Nephron (organoid): Measurements from ENCODE around the gene PACSIN2.

Experiments
- H3K27ac Mint-ChIP-seq, 3 experiments: 2 replicates each; pipeline ENCODE4 v1.8.0; 2020; ENCODE audit warnings: mixed read lengths in 3 of 3, mild to moderate bottlenecking in 2 of 3, moderate library complexity in 1 of 3
- H3K27me3 Mint-ChIP-seq: 2 replicates; pipeline ENCODE4 v1.8.0; 2021; ENCODE audit warnings: low read depth, mild to moderate bottlenecking, moderate library complexity, mixed read lengths
- H3K36me3 Mint-ChIP-seq: 2 replicates; pipeline ENCODE4 v1.8.0; 2020; ENCODE audit warnings: low read depth, mixed read lengths
- H3K4me1 Mint-ChIP-seq: 2 replicates; pipeline ENCODE4 v1.8.0; 2020; ENCODE audit warnings: mixed read lengths
- H3K4me3 Mint-ChIP-seq, 3 experiments: 2 replicates each; pipeline ENCODE4 v1.8.0; 2020; ENCODE audit warnings: mild to moderate bottlenecking in 3 of 3, mixed read lengths in 3 of 3, moderate library complexity in 2 of 3
- H3K9me3 Mint-ChIP-seq: 2 replicates; pipeline ENCODE4 v1.8.0; 2020; ENCODE audit warnings: mixed read lengths
- TF ChIP-seq, protein P1 (sequence below), 3 experiments: fragments of 200-600 bp; sonication (generic); IDR thresholded peaks; one replicate each; pipeline ENCODE4 v1.5.0; 2021; ENCODE audit warnings: antibody characterized with exemption in 3 of 3; ENCODE audit not compliant: unreplicated experiment in 3 of 3

The PACSIN2 gene

DNA sequence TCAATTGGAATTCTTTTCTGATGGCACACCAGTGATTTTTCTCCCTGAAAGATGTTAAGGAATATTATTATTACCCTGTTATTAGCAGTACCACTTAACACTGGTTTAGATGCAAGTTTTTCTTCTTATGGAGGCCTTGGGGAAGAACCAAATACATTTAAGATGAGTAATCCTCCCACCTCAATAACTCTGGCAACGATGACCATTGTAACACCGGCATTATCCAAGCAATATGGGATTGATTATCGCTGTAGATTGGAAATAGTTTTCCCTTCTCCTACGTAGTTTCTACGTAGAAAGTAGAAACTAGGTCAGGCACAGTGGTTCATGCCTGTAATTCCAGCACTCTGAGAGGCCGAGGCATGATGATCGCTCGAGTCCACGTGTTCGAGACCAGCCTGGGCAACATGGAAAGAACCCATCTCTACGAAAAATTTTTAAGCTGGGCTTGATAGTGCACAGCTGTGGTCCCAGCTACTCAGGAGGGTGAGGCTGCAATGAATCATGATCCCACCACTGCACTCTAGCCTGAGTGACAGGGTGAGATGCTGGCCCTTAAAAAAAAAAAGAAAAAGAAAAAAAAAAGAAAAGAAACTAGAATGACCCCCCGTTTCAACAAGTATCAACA is 45.5 kb downstream of the PACSIN2 start:
- Mint-ChIP-seq H3K9me3 (peaks cover 3% of the 10 kb centered on the region), H3K4me1 (peaks cover 50% of the 10 kb centered on the region), H3K27me3 (no peaks in the 10 kb centered on the region), H3K36me3 (peaks cover 57% of the 10 kb centered on the region), H3K4me3 (no peak overlapping the region), H3K27ac (no peak overlapping the region)
- TF ChIP-seq, protein P1, sequence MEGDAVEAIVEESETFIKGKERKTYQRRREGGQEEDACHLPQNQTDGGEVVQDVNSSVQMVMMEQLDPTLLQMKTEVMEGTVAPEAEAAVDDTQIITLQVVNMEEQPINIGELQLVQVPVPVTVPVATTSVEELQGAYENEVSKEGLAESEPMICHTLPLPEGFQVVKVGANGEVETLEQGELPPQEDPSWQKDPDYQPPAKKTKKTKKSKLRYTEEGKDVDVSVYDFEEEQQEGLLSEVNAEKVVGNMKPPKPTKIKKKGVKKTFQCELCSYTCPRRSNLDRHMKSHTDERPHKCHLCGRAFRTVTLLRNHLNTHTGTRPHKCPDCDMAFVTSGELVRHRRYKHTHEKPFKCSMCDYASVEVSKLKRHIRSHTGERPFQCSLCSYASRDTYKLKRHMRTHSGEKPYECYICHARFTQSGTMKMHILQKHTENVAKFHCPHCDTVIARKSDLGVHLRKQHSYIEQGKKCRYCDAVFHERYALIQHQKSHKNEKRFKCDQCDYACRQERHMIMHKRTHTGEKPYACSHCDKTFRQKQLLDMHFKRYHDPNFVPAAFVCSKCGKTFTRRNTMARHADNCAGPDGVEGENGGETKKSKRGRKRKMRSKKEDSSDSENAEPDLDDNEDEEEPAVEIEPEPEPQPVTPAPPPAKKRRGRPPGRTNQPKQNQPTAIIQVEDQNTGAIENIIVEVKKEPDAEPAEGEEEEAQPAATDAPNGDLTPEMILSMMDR (IDR thresholded peaks at IDR 0.05; ENCODE audit: unreplicated experiment in 3 of 3) = no peak

DNA sequence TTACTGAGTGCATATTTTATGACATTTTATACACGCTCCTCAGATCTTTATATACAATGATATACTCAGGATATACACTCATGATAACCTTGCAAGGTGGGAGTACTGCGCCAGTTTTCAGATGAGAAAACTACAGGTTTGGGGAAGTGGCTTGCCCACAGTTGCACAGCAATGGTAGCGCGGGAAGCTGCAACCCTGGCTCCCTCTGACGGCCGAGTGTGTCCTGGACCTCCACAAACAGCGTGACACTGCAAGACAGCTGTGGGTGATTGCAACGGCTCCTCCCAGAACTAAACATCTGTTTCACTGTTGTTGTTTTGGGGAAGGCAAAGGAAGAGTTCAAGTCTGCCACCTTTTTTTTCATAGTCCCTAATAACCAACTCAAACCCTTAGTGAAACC is 47.0 kb downstream of the PACSIN2 start:
- TF ChIP-seq, protein P1 (IDR thresholded peaks at IDR 0.05; ENCODE audit: unreplicated experiment in 3 of 3) = no peak
- Mint-ChIP-seq H3K4me1 (peaks cover 51% of the 10 kb centered on the region), H3K36me3 (peaks cover 63% of the 10 kb centered on the region)

DNA sequence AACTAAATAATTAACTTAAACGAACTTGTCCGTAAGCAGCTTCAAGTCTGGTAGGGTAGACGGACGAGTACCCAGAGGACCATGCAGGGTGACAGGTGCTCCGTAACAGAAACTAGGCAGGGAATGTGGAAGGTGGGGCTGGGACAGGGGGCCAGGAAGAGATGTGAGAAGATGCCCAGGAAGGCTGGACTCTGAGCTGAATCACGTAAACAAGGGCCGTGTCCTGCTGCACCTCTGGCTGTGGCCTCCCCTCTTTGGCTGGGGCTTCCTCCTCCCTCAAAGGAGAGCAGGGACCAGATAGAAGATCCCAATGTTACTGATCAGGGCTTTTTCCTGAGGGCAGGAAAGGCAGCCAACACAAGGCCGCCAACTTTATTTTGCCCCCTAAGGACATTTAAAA is 47.9 kb downstream of the PACSIN2 start:
- peaks cover under 1% of the 10 kb centered on the region for H3K9me3 Mint-ChIP-seq
- peak overlapping the region in 1 of 3 experiments; percentile 19 for H3K27ac Mint-ChIP-seq
- no peak overlapping the region for H3K4me3 Mint-ChIP-seq

More for the DNA sequence above, 47.0 kb downstream of the PACSIN2 start:
- Mint-ChIP-seq H3K27ac (no peak overlapping the region), H3K27me3 (no peaks in the 10 kb centered on the region), H3K9me3 (peaks cover 3% of the 10 kb centered on the region), H3K4me3 (no peak overlapping the region)

DNA sequence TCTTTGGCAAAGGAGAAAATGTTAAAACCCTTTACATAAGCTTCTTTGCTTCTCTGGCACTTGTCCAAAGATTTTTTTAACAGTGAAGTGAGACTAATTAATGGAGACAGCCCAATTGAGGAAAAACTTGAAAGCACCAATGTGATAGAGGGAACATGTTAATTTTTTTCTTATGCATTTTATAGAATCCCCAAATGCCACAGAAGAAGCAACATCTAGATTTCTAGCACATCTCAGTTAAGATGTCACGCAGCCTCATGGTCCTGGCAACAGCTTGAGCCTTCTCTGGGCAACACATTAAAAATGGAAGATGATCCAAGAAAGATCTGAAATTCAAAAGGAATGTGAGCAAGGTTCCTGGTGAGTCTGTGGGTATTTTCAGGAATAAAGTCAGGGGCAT is 48.5 kb downstream of the PACSIN2 start:
- Mint-ChIP-seq H3K4me1 (peaks cover 48% of the 10 kb centered on the region), H3K4me3 (no peak overlapping the region), H3K27ac (peak overlapping the region in 1 of 3 experiments; percentile 19), H3K9me3 (no peaks in the 10 kb centered on the region), H3K36me3 (peaks cover 53% of the 10 kb centered on the region), H3K27me3 (no peaks in the 10 kb centered on the region)
- TF ChIP-seq, protein P1 (IDR thresholded peaks at IDR 0.05; ENCODE audit: unreplicated experiment in 3 of 3) = no peak

More for the DNA sequence above, 47.9 kb downstream of the PACSIN2 start:
- Mint-ChIP-seq H3K27me3 (no peaks in the 10 kb centered on the region), H3K36me3 (peaks cover 56% of the 10 kb centered on the region), H3K4me1 (peaks cover 45% of the 10 kb centered on the region)
- TF ChIP-seq, protein P1 (IDR thresholded peaks at IDR 0.05; ENCODE audit: unreplicated experiment in 3 of 3) = no peak

DNA sequence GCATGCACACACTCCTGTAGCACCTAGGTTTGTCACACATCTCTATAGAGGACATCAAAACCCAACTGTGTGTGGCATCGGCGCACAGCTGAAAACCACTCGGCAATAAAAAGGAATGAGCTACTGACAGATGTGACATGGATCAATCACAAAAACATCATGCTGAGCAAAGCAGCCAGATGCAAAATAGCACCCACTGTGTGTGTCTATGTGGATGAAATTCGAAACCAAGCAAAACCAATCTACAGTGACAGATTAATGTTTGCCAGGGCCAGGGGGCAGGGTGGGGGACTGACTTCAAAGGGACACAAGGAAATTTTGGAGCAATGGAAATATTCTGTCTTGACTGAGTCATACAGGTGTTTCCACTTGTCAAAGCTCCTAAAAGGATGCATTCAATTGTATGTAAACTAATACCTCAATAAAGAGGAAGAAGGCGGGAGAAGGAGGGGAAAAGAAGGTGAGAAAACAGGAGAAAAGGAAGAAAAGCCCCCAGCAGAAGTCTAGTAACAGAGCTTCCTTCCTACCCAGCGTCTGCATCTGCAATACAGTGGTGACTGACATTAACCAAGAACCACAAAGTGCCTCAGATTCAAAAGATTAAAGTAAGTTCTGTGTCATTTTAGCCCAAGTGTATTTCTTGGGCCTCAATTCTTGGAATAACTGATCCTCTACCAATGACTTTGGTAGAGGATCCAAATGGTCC is 49.8 kb downstream of the PACSIN2 start:
- no peaks in the 10 kb centered on the region for H3K9me3 Mint-ChIP-seq
- no peak overlapping the region for H3K4me3 Mint-ChIP-seq
- H3K4me1 Mint-ChIP-seq = peaks cover 57% of the 10 kb centered on the region
- TF ChIP-seq, protein P1 (IDR thresholded peaks at IDR 0.05; ENCODE audit: unreplicated experiment in 3 of 3) = no peak
- no peaks in the 10 kb centered on the region for H3K27me3 Mint-ChIP-seq
- H3K27ac Mint-ChIP-seq = peak overlapping the region in 2 of 3 experiments; percentile 3 to 27
- H3K36me3 Mint-ChIP-seq = peaks cover 43% of the 10 kb centered on the region
